ENCODE measurements around the gene SIRPB2. TPM values are rescaled to one million over a fixed set of nuclear protein-coding genes. Genes with fewer than 3 reads are reported as not detected.

SIRPB2 gene
- total RNA-seq, 1 donor from 2014 or later = 1.0 TPM

DNA sequence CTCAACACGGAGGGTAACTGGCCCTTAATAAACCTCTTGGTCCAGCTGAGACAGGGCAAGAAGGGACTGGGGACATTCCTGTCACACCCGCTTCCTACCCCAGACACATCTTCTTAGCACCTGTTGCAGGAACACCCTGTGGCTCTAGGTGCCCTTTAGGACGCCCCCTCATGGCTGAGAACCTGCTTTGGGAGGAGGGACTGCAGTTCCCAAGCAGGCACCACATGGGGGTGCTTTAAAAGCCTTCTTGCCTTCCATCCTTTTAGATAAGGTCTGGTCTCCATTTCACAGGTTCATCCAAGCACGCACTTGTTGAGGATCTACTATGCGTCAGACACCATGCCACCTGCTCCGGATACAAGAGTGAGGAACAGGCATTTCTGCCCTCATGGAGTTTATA lies 51.2 kb downstream of the SIRPB2 start:
- ATAC-seq = no peak

DNA sequence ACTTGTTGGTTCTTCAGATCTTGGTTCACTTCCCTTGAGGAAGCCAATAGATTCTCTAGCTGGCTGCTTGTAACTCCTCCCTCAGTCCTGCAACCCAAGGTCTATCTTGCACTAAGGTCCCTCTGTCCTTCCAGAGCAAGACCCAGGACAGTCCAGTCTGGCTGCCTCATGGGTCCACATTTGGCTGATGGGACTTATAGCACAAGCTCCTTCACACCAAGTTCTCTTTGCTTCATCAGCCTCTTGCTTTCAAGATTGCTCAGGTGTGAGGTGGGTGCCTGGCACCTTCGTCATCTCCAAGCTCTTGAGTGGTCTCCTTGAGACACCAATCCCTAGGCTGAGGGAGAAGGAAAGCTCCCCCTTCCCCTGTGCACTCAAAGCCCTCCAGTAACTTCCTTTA lies 52.9 kb downstream of the SIRPB2 start:
- ATAC-seq = no peak

DNA sequence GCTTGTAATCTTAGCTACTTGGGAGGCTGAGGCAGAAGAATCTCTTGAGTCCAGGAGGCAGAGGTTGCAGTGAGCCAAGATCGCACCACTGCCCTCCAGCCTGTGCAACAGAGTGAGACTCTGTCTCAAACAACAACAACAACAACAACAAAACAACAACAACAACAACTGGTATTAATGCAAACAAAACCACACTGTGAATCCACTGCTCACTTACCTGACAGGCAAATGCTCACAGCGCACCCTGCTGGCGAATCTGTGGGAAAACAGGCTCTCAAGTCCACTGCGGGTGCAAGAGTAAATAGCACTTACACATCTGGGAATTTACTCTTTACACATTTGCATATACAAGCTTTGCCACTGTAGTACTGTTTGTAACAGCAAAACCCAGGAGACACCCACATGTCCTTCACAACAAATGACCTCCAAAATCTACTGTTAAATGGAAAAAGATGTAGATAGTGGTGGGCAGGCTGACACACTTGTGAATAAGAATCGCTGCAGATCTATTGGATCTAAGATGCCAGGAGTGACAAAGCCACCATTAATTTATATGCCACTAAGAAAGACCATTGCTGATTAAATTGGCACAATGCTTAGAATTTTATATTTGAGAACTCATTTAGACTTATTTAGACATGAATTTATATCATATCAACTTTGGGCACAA lies 53.9 kb downstream of the SIRPB2 start:
- ATAC-seq = peak; percentile 52

GRCh38 chr20:1436263-1436662 lies 55.0 kb downstream of the SIRPB2 start:
- ATAC-seq = no peak

DNA sequence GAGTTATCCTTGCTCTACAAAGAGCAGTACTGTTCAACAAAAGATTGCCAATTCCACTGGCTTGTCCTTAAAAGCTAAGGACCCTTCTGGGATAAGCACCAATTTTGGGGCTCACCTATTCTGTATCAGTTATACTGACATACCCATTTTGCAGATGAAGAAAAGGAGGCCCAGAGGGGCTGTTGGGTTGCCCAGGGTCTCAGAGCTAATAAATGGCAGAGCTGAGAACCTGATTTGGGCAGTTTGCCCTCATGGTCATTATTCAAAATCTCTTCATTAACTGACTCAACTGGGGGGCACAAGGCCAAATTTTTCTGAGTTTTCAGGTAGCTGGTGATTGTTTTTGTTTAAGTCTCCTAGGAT lies 55.9 kb downstream of the SIRPB2 start:
- no peak for ATAC-seq

- peak; percentile 36 for ATAC-seq
Observed at GRCh38 chr20:1434571-1435336, 56.5 kb downstream of the SIRPB2 start.

GRCh38 chr20:1431158-1431557 lies 60.1 kb downstream of the SIRPB2 start:
- no peak for ATAC-seq

GRCh38 chr20:1430004-1430451 lies 61.2 kb downstream of the SIRPB2 start:
- no peak for ATAC-seq

GRCh38 chr20:1429143-1429728 lies 62.0 kb downstream of the SIRPB2 start:
- peak; percentile 77 for ATAC-seq

GRCh38 chr20:1427457-1428054 lies 63.7 kb downstream of the SIRPB2 start:
- no peak for ATAC-seq

- ATAC-seq = no peak
Observed at GRCh38 chr20:1426231-1426849, 64.9 kb downstream of the SIRPB2 start.

Other genes with a start within 250 kb of the SIRPB2 start
- 0.64 TPM for gene SNPH, start 225.1 kb downstream of the SIRPB2 start, total RNA-seq
- 107 TPM for gene SDCBP2, start 162.3 kb downstream of the SIRPB2 start, total RNA-seq
- 164 TPM for gene FKBP1A, start 98.4 kb downstream of the SIRPB2 start, total RNA-seq
- gene NSFL1C, start 24.6 kb downstream of the SIRPB2 start, total RNA-seq = 88.7 TPM
- gene SIRPD, start 66.3 kb upstream of the SIRPB2 start, total RNA-seq = not detected
- 3.5 TPM for gene SIRPB1, start 128.6 kb upstream of the SIRPB2 start, total RNA-seq
- 0.60 TPM for gene SIRPG, start 166.4 kb upstream of the SIRPB2 start, total RNA-seq

All from esophagus mucosa (tissue), 1 donor.